LNCaP clone FGC (cell line): ENCODE results near the gene BAIAP2L2.
"Not testable (repeated sequence)": the region's sequence is repeated elsewhere in the genome, so short reads cannot be mapped to it uniquely, and the experiment has no call there.

Experiments used
- DNase-seq: peaks from one replicate; pipeline ENCODE4 v3.0.0-alpha.2; 2011; ENCODE audit warnings: low read depth
- H3K4me3 ChIP-seq: 2 replicates; pipeline ENCODE4 v1.5.1; 2011; ENCODE audit warnings: mild to moderate bottlenecking, low read depth, low read length, control low read depth
- CTCF ChIP-seq: IDR thresholded peaks from 2 replicates; pipeline ENCODE4 v1.5.1; 2012; ENCODE audit warnings: mild to moderate bottlenecking; ENCODE audit not compliant: control insufficient read depth, insufficient read depth; ENCODE audit errors: extremely low read depth

BAIAP2L2 gene

GRCh38 chr22:38038890-38039812, 71.3 kb downstream of the BAIAP2L2 start:
- DNase-seq = no peak
- TF ChIP-seq CTCF = no peak
- no peak overlapping the region for H3K4me3 ChIP-seq

GRCh38 chr22:38038426-38038825, 72.1 kb downstream of the BAIAP2L2 start:
- H3K4me3 ChIP-seq = no peak overlapping the region
- TF ChIP-seq CTCF = no peak
- DNase-seq = no peak

GRCh38 chr22:38037367-38038150, 72.9 kb downstream of the BAIAP2L2 start:
- DNase-seq, H3K4me3 ChIP-seq: not testable (repeated sequence)

- DNase-seq = no peak
Observed at GRCh38 chr22:38036392-38037062, 74.0 kb downstream of the BAIAP2L2 start.

GRCh38 chr22:38035530-38035885, 75.0 kb downstream of the BAIAP2L2 start:
- DNase-seq = no peak
- no peak overlapping the region for H3K4me3 ChIP-seq
- TF ChIP-seq CTCF = no peak

More at GRCh38 chr22:38036392-38037062, 74.0 kb downstream of the BAIAP2L2 start:
- H3K4me3 ChIP-seq = no peak overlapping the region
- no peak for TF ChIP-seq CTCF
